HEK293 (cell line): ENCODE measurements around the gene ZNF319.

ENCODE experiments used
- CTCF ChIA-PET: fragments of 350-600 bp; formaldehyde crosslinking; extraction: SDS; loops from one replicate; lab custom pipeline; 2021; ENCODE audit warnings: antibody characterized with exemption; lab: Yijun Ruan, JAX
- POLR2A ChIA-PET: fragments of 300-600 bp; formaldehyde crosslinking; extraction: SDS; loops from one replicate; lab custom pipeline; 2020; ENCODE audit warnings: antibody characterized with exemption, inconsistent platforms; lab: Yijun Ruan, JAX
- H3K27ac ChIP-seq: fragments of 200-500 bp; sonication (Bioruptor generic); 2 replicates; pipeline ENCODE4 v1.5.1; 2014; ENCODE audit warnings: low read depth, low read length, control low read depth, inconsistent platforms; ENCODE audit errors: extremely low read depth
- H3K36me3 ChIP-seq, 2 experiments: fragments of 200-500 bp in 1 of 2; sonication (Bioruptor generic) in 1 of 2; 1 replicate in 1 of 2; 2 replicates in 1 of 2; pipeline ENCODE4 v1.5.1; 2014 to 2017; ENCODE audit warnings: inconsistent platforms in 2 of 2, low read length in 2 of 2; ENCODE audit not compliant: control insufficient read depth in 2 of 2, insufficient read depth in 1 of 2
- H3K4me1 ChIP-seq: fragments of 200-500 bp; sonication (Bioruptor generic); 2 replicates; pipeline ENCODE4 v1.5.1; 2014; ENCODE audit warnings: mild to moderate bottlenecking, low read length, inconsistent platforms; ENCODE audit not compliant: control insufficient read depth, insufficient read depth
- H3K4me3 ChIP-seq: 2 replicates; pipeline ENCODE4 v1.5.1; 2011; ENCODE audit warnings: low read depth, mild to moderate bottlenecking, control low read depth, low read length, moderate library complexity
- H3K9me3 ChIP-seq: fragments of 200-500 bp; sonication (Bioruptor generic); 2 replicates; pipeline ENCODE4 v1.5.1; 2014; ENCODE audit warnings: low read depth, low read length, inconsistent platforms; ENCODE audit not compliant: control insufficient read depth, insufficient read depth
- AEBP2 ChIP-seq: fragments of 450-650 bp; formaldehyde crosslinking; IDR thresholded peaks from 2 replicates; pipeline ENCODE4 v1.5.1; 2016; ENCODE audit warnings: missing biosample characterization, missing genetic modification characterization, borderline replicate concordance
- HOXC10 ChIP-seq: sonication (generic); formaldehyde crosslinking; IDR thresholded peaks from 2 replicates; pipeline ENCODE4 v1.8.1; 2023; ENCODE audit warnings: mild to moderate bottlenecking, missing genetic modification reagents
- MZF1 ChIP-seq: fragments of 450-650 bp; formaldehyde crosslinking; IDR thresholded peaks from 2 replicates; pipeline ENCODE4 v1.5.1; 2017; ENCODE audit warnings: missing biosample characterization, missing genetic modification characterization, borderline replicate concordance
- OVOL3 ChIP-seq: fragments of 450-650 bp; formaldehyde crosslinking; IDR thresholded peaks from 2 replicates; pipeline ENCODE4 v1.5.1; 2016; ENCODE audit warnings: missing biosample characterization, missing genetic modification characterization
- RBAK ChIP-seq: fragments of 450-650 bp; formaldehyde crosslinking; IDR thresholded peaks from 2 replicates; pipeline ENCODE4 v1.5.1; 2016; ENCODE audit warnings: missing biosample characterization, missing genetic modification characterization
- SALL2 ChIP-seq: fragments of 450-650 bp; formaldehyde crosslinking; IDR thresholded peaks from 2 replicates; pipeline ENCODE4 v1.5.0; 2017; ENCODE audit warnings: missing biosample characterization, mild to moderate bottlenecking, missing genetic modification characterization, borderline replicate concordance
- SCRT2 ChIP-seq: fragments of 450-650 bp; formaldehyde crosslinking; IDR thresholded peaks from 2 replicates; pipeline ENCODE4 v1.5.1; 2016; ENCODE audit warnings: missing biosample characterization, missing genetic modification characterization
- TRIM28 ChIP-seq: IDR thresholded peaks from 2 replicates; pipeline ENCODE4 v1.6.1; 2011; ENCODE audit warnings: low read length, control low read depth, borderline replicate concordance
- ZBTB48 ChIP-seq: fragments of 450-650 bp; formaldehyde crosslinking; IDR thresholded peaks from 2 replicates; pipeline ENCODE4 v1.5.1; 2016; ENCODE audit warnings: missing biosample characterization, missing genetic modification characterization
- ZNF138 ChIP-seq: fragments of 450-650 bp; formaldehyde crosslinking; IDR thresholded peaks from 2 replicates; pipeline ENCODE4 v1.5.1; 2016; ENCODE audit warnings: missing biosample characterization, missing genetic modification characterization, borderline replicate concordance
- ZNF157 ChIP-seq: fragments of 450-650 bp; formaldehyde crosslinking; IDR thresholded peaks from 2 replicates; pipeline ENCODE4 v1.5.1; 2016; ENCODE audit warnings: missing biosample characterization, missing genetic modification characterization
- ZNF513 ChIP-seq: fragments of 450-650 bp; IDR thresholded peaks from 2 replicates; pipeline ENCODE4 v1.5.1; 2018; ENCODE audit warnings: missing biosample characterization, missing genetic modification characterization
- ZNF514 ChIP-seq: fragments of 450-650 bp; formaldehyde crosslinking; IDR thresholded peaks from 2 replicates; pipeline ENCODE4 v1.5.1; 2016; ENCODE audit warnings: missing biosample characterization, missing genetic modification characterization
- ZNF571 ChIP-seq: fragments of 450-650 bp; formaldehyde crosslinking; IDR thresholded peaks from 2 replicates; pipeline ENCODE4 v1.5.0; 2017; ENCODE audit warnings: missing biosample characterization, missing genetic modification characterization
- ZNF670 ChIP-seq: fragments of 450-650 bp; formaldehyde crosslinking; IDR thresholded peaks from 2 replicates; pipeline ENCODE4 v1.5.1; 2016; ENCODE audit warnings: missing biosample characterization, missing genetic modification characterization, low read depth
- ZNF792 ChIP-seq: fragments of 450-650 bp; formaldehyde crosslinking; IDR thresholded peaks from 2 replicates; pipeline ENCODE4 v1.5.1; 2016; ENCODE audit warnings: missing biosample characterization, missing genetic modification characterization
- TF ChIP-seq, protein P1 (sequence below): fragments of 450-650 bp; formaldehyde crosslinking; IDR thresholded peaks from 2 replicates; pipeline ENCODE4 v1.5.1; 2016; ENCODE audit warnings: missing biosample characterization, missing genetic modification characterization, low read depth
- TF ChIP-seq, protein P2 (sequence below): fragments of 450-650 bp; formaldehyde crosslinking; IDR thresholded peaks from 2 replicates; pipeline ENCODE4 v1.5.1; 2017; ENCODE audit warnings: missing biosample characterization, missing genetic modification characterization
- TF ChIP-seq, protein P3 (sequence below): fragments of 450-650 bp; formaldehyde crosslinking; IDR thresholded peaks from 2 replicates; pipeline ENCODE4 v1.5.1; 2016; ENCODE audit warnings: missing biosample characterization, missing genetic modification characterization
- TF ChIP-seq, protein P4 (sequence below): fragments of 450-650 bp; formaldehyde crosslinking; IDR thresholded peaks from 2 replicates; pipeline ENCODE4; 2016; ENCODE audit warnings: missing biosample characterization, missing genetic modification characterization

Gene ZNF319

DNA sequence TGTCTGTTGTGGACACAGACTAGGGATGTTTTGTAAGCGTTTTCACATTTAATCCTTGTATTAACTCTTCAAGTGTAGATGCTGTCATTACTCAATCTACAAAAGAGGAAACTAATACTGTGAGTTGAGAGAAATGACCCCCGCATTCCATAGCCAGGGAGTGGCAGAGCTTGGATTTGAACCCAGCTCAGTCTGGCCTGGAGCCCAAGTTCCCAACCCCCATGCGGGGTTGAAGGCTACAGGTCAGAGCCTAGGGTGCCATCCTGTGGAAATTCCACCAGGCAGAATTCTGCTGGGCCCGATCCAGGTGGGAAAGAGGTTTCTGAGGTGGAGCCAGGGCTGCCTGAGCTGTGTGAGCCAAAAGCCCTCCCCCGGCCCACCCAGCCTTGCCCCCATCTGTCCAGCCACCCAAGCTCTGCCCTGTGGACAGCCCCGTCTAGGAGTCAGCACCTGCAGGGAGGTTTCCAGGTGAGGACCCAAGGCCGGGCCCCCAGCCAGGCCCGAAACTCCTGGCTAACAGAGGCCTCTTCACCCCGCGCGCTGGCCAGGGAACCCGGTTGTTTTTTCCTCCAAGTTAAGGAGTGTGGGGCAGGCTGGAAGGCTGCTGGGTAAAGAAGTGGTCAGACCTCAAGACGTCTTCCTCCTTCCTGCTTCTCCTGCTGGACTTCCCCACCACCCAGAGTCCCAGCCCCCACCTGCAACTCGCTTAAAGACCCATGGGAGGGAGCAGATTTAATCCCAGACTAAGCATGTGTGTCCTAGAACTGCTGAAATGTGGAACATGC is 30.7 kb upstream of the ZNF319 start (continued):
- TF ChIP-seq TRIM28 (no peak), HOXC10 (CRISPR knock-in tag) (no peak), OVOL3 (tag by site-specific recombination) (no peak), ZNF513 (tag by site-specific recombination) (no peak), SCRT2 (no peak), ZNF514 (tag by site-specific recombination) (no peak), ZNF138 (no peak)
- TF ChIP-seq, protein P1, sequence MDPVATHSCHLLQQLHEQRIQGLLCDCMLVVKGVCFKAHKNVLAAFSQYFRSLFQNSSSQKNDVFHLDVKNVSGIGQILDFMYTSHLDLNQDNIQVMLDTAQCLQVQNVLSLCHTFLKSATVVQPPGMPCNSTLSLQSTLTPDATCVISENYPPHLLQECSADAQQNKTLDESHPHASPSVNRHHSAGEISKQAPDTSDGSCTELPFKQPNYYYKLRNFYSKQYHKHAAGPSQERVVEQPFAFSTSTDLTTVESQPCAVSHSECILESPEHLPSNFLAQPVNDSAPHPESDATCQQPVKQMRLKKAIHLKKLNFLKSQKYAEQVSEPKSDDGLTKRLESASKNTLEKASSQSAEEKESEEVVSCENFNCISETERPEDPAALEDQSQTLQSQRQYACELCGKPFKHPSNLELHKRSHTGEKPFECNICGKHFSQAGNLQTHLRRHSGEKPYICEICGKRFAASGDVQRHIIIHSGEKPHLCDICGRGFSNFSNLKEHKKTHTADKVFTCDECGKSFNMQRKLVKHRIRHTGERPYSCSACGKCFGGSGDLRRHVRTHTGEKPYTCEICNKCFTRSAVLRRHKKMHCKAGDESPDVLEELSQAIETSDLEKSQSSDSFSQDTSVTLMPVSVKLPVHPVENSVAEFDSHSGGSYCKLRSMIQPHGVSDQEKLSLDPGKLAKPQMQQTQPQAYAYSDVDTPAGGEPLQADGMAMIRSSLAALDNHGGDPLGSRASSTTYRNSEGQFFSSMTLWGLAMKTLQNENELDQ (tag by site-specific recombination) = no peak
- TF ChIP-seq, protein P2, sequence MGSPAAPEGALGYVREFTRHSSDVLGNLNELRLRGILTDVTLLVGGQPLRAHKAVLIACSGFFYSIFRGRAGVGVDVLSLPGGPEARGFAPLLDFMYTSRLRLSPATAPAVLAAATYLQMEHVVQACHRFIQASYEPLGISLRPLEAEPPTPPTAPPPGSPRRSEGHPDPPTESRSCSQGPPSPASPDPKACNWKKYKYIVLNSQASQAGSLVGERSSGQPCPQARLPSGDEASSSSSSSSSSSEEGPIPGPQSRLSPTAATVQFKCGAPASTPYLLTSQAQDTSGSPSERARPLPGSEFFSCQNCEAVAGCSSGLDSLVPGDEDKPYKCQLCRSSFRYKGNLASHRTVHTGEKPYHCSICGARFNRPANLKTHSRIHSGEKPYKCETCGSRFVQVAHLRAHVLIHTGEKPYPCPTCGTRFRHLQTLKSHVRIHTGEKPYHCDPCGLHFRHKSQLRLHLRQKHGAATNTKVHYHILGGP = no peak

DNA sequence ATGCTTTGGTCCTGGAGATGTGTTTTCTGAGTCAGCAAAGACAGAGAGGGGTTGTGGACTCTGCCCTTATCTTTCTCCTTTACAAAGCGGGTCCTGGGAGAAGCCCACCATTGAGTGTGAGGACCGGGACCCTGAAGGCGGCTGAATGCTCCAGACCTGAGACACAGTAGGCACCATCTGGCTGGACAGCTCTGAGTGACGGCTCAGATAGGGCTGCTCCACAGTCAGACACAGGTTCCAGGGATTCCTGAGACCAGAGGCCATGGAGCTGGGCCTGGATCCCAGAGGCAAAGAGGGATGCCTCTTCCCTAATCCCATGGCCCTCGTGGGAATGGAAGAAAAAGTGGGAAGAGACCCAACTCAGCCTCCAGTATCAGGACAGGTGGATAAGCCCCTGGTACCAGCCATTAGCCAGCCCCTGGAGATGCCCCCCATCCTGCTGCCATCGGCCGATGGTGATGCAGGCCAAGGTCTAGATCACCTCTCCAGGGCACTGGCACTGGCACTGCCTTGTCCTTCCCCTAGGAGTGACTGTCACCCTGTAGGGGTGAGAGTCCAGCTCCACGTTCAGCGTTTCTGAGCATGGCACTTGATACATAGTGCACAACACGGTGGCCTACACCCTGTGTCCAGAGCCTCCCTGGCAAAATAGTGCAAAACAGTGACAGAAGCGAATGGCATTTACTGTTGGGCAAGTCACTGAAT is 29.8 kb upstream of the ZNF319 start:
- H3K36me3 ChIP-seq = no peaks in the 10 kb centered on the region
- no peak overlapping the region for H3K27ac ChIP-seq
- TF ChIP-seq, protein P3, sequence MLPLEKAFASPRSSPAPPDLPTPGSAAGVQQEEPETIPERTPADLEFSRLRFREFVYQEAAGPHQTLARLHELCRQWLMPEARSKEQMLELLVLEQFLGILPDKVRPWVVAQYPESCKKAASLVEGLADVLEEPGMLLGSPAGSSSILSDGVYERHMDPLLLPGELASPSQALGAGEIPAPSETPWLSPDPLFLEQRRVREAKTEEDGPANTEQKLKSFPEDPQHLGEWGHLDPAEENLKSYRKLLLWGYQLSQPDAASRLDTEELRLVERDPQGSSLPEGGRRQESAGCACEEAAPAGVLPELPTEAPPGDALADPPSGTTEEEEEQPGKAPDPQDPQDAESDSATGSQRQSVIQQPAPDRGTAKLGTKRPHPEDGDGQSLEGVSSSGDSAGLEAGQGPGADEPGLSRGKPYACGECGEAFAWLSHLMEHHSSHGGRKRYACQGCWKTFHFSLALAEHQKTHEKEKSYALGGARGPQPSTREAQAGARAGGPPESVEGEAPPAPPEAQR = no peak
- TF ChIP-seq ZNF571 (tag by site-specific recombination) (no peak), ZBTB48 (tag by site-specific recombination) (no peak), SALL2 (tag by site-specific recombination) (no peak), ZNF670 (tag by site-specific recombination) (no peak), AEBP2 (tag by site-specific recombination) (no peak), RBAK (no peak), ZNF157 (no peak), ZNF792 (tag by site-specific recombination) (no peak), MZF1 (no peak)
- TF ChIP-seq, protein P4, sequence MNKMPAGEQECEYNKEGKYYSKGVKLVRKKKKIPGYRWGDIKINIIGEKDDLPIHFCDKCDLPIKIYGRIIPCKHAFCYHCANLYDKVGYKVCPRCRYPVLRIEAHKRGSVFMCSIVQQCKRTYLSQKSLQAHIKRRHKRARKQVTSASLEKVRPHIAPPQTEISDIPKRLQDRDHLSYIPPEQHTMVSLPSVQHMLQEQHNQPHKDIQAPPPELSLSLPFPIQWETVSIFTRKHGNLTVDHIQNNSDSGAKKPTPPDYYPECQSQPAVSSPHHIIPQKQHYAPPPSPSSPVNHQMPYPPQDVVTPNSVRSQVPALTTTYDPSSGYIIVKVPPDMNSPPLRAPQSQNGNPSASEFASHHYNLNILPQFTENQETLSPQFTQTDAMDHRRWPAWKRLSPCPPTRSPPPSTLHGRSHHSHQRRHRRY (tag by site-specific recombination) = no peak
- TF ChIP-seq, all 188 proteins: peak for 0
- Histone ChIP-seq H3K4me1 (no peaks in the 10 kb centered on the region), H3K4me3 (no peak overlapping the region), H3K9me3 (no peaks in the 10 kb centered on the region)
- CTCF ChIA-PET = interaction anchor here (3.1 kb wide), 1 partner anchor 91 kb away, joined by 15 read pairs; no protein-coding TSS in a partner anchor
- POLR2A ChIA-PET = no interaction called here
